HS-27A (cell line): ENCODE data around the gene HES5.
"Not testable (repeated sequence)": the region's sequence is repeated elsewhere in the genome, so short reads cannot be mapped to it uniquely, and the experiment has no call there.

Experiments
- DNase-seq: peaks from one replicate; pipeline ENCODE4 v3.0.0-alpha.2; 2012; ENCODE audit warnings: low read depth, missing footprints

HES5 gene

DNA sequence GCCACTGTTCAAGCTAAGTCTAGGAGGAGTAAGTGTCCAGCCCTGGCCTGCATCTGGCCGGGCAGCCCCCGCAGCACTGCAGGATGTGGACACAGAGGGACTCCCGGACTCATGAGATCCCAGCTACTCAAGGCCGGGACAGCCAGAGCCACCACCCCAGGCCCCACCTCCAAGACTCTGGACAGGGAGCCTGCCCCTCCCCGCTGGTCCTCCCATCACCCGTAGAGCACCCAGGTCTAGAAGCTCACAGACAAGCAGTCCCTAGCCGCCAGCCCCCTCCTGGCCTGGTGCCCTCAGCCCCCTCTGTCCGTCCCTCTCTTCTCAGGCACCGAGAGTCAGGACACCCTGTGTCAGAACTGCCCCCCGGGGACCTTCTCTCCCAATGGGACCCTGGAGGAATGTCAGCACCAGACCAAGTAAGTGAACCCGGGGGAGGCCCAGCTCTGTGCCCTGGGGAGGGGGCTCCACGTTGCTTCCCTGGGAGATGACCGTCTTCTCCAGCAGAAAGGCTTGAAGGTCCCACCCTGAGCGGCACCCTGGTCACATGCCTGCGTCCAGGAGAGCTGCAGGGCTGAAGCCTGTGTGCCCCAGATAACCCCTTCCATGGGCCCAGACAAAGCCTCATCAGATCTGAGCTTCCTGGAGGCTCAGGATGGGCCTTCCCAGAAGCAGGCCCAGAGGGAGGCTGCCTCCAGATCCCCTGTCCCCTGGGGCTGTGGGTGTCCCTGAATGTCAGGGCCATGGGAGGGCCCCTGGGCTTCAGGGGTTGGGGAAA is 30.4 kb upstream of the HES5 start:
- no peak for DNase-seq

DNA sequence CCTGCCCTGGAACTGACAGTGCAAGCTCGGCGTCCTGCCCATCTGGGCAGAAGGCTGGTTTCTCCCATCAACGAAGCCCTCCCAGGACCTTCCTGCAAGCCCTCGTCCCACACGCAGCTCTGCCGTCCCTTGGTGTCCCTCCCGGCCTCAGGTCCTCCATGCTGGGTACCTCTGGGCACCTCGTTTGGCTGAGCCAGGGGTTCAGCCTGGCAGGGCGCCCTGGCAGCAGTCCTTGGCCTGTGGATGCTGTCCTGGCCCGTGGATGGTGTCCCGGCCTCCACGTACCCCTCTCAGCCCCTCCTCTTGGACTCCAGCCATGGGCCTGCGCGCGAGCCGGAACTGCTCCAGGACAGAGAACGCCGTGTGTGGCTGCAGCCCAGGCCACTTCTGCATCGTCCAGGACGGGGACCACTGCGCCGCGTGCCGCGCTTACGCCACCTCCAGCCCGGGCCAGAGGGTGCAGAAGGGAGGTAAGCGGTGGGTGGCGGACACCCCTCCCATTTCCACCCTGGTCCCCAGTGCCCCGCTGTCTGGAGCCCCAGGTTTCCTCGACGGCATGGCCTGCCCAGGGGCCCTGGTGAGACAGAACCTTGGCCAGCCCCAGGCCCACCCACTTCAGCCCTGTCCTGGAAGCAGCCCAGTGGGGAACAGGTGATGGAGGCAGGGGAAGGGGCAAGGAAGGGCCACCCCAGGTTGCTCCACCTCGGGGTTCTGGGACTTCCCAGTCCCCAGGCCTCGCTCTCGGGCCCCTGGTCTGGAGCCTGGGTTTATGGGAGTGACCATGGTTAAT is 29.6 kb upstream of the HES5 start:
- no peak for DNase-seq

DNA sequence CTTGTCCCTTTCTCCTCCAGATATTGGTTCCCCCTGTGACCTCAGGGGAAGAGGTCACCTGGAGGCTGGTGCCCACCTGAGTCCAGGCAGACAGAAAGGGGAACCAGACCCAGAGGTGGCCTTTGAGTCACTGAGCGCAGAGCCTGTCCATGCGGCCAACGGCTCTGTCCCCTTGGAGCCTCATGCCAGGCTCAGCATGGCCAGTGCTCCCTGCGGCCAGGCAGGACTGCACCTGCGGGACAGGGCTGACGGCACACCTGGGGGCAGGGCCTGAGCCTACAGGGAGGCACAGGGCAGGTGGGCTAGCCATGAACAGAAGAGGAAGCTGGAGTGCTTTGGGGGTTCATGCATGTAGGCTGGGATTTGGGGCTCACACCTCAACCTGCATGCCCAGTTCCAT is 28.8 kb upstream of the HES5 start:
- DNase-seq, result no peak

DNA sequence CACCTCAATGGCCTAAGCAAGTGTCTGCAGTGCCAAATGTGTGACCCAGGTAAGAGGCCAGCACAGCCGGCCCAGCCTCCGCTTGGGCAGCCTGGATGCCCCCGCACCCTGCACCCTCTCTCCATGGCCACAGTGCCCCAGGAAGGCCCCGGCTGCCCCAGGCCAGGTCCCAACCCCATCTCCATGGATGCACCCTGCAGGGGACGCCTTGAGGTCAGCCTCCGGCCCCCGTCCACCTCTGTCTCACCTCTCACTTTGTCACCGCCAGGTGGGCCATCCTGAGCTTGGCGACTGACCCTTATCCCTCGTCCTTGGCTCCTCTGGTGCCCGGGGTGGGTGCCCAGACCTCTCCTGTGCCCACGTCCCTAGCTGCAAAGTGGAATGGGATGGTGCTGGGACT is 28.4 kb upstream of the HES5 start:
- DNase-seq, result no peak

DNA sequence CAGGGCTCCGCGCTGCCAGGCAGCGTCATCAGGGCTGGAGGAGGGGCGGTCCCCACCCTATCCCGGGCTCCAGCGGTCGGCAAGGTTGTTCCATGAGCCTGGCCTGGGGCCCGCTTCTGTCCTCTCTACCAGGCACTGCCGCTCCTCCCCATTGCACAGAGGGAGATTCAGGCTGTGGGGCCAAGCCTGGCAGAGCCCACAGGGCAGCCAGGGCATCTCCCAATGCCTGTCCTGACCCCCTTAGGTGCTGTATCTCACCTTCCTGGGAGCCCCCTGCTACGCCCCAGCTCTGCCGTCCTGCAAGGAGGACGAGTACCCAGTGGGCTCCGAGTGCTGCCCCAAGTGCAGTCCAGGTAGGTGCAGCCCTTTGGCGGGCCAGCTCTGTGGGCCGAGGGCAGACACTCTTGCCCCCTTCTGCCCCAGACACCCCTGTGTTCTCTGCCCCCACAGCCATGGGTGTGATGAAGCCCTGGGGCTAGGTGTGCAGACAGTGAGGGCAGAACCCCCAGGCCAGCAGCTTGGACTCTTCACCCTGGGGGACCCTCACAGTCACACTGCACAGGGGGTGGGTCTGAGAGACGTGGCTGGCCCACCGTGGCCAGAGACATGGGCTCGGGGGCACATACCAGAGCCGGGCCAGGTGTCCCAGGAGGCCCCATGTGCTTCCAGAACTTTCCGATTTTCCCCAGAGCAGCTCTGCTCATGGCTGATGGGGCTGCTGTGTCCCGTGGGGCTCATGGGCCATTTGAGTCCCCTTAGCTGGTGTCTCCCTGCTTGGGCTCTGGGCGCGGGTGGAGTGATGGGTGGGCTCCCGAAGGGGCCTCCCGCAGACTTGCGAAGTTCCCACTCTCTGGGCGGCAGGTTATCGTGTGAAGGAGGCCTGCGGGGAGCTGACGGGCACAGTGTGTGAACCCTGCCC is 27.7 kb upstream of the HES5 start:
- no peak for DNase-seq

DNA sequence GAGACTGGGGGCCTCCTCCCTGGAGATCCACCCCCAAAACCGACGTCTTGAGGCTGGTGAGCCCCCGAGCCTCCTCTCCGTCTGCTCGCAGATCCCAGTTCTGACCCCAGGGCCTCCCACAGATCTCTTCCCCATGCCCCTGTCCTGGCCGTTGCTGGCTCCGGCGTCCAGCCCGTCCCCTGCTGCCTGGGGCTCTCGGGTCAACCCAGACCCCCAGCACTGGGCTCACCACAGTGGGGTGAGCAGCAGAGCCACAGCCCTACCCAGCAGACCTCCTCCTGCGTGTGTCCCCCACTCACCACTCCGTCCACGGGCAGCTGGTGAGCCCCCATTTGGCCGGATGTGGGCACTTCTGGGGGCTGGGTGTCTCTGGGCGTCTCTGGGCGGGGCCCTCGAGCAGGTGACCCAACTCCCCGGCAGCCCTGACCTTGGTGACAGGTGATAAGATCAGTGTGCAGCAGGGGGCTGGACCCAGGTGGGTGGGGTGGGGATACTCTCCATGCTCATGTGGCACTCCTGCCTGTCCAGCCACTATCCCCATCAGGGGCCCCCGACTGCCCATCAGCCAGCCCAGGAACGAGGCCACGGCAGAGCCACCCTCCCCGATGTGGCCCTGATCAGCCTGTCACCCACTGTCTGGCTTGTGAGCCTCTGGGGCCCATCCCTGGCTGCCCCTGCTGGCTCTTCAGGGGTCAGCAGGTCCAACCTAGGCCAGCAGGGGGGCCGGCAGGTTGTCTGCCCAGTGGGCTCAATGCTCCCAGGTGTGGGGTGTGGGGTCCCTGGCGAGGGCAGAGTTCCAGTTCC is 26.8 kb upstream of the HES5 start:
- DNase-seq, result no peak

DNA sequence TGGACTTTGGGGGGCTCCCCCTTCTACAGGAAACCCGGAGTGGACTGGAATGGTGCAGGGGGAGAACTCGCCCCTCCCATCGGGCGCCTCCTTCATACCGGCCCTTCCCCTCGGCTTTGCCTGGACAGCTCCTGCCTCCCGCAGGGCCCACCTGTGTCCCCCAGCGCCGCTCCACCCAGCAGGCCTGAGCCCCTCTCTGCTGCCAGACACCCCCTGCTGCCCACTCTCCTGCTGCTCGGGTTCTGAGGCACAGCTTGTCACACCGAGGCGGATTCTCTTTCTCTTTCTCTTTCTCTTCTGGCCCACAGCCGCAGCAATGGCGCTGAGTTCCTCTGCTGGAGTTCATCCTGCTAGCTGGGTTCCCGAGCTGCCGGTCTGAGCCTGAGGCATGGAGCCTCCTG is 26.2 kb upstream of the HES5 start, which contains the start of gene TNFRSF14:
Gene TNFRSF14, plus strand, starts transcription at position 95 of the 401 bp plus-strand sequence. Its CDS starts 294 bp downstream, at position 389.
- no peak for DNase-seq

DNA sequence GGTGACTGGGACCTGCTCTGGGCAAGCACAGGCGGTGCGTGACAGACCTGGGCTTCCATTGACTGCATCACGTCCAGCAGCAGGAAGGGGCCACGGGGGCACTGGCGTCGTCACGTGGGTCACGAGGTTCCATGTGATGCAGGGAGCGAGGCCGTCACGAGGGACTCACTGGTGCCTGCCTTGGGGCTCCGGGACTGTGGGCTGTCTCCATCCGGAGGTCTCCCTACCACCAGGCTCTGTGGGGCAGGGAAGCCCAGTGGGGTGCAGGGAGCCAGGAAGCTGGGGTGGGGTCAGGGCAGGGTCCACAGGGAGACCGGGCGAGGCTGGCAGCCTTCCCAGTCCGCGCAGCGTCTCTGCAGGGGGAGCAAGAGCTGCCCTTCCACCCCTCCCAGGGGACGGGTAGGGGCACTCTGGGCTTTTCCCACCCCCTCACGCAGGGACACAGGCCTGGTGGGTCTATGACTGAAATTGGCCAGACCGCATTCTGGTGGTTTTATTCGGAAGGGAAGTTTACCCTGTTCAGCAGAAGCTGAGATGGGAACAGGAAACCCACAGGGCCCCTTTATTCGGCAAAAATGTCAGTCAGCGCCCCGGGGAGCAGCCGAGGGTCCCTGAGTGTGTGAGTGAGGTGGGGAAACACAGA is 25.7 kb upstream of the HES5 start:
- DNase-seq, result no peak

DNA sequence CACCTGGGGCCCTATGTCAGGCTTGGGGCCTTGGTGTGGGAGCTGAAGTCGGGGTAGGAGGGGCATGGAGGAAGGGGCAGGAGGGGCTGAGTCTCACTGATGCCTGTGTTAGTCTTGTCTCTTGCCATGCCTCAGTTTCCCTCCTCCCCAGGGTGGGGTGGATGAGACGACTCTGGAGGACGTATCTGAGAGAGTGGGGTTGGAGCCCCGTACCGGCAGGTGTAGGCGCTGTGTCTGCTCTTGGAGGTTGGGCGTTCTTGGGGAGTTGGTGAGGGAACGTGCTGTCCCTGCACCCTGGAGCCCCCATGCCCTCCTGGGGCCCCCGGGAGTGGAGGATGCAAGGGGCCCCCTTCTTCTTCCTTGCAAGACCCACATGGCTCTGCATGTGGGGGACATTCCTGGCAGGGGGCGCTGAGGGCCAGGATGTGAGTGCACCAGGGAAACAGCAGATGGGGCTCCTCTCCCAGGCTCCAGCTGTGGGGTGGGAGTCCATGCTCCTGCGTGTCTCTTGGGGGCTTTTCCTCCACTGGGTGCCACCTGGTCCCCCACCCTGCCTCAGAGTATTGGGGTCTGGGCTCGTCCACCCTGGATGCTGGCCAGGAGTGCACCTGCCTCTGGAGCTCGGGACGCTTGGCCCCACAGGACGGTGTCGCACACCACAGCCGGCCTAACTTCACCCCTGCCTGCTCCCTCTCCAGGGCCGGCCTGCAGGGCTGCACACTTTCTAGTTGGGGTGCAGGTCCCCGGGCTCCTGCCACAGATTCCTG is 24.7 kb upstream of the HES5 start:
- no peak for DNase-seq

DNA sequence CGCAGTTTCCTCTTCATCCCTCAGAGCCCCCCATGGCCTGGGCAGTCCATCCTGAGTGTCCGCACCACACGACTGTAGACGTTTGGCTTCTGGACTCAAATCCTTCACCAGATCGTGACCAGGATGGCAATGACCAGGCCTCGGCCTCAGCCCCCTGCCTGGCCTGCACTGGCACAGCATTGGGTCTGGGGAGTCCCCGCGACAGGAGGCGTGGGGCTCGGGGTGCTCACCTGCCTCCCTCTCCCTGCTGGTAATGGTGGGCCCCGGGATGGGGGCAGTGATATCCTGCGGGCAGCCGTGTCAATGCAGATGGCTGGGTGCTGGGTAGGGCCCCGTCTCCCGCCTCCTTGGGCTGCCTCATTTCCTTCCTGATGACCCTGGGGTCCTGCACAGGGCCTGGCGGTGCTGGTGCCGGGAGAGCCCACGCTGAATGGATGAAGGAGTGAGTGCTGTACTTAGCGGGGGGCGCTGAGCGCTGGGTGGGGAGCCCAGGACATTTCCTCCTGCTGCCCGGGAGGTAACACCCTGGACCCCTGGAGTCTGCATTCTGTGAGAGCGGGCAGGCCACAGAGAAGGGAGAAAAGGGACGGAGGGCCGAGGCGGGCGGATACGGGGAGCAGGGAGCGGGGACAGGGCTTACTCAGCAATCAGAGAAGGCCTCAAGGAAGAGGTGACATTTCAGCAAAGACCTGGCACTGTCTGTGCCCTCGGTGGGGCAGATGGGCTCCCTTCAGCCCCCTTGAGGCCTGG is 24.0 kb upstream of the HES5 start:
- DNase-seq, result no peak

DNA sequence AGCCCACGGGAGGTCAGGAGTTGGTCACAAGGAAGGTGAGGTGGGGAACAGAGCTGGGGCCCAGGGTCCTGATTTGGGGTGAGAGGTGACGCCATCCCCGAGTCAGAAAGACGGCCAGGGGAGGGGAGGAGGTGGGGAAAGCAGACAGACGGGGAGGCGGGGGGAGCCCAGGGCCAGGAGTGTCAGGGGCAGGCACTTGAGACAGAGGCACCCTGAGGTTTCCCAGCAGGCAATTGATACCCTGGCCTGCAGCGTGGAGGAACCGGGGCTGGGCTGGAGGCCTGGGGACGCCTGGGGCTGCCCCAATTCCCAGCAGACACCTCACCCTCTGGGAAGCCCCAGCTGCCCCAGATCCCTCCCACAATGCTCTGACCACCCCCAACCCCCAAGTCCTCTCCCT is 23.0 kb upstream of the HES5 start:
- DNase-seq, result not testable (repeated sequence)

DNA sequence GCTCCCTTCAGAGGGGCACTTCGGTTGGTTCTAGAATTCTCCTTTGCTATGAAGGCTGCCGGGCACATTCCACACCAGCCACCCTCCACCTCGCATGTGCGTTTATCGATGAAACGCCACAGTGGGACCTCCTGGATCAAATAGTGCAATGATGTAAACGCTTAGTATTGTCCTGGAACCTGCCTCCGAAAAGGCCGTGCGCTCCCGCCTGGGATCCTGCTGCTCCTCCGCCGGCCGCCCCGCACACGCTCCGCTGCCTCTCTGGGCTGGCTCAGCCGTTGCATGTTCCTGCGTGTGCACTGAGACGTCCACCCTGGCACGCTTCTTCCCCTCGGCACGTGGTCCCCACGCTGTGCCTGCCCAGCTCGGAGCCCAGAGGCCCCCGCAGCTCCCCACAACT is 22.1 kb upstream of the HES5 start:
- DNase-seq, result no peak

DNA sequence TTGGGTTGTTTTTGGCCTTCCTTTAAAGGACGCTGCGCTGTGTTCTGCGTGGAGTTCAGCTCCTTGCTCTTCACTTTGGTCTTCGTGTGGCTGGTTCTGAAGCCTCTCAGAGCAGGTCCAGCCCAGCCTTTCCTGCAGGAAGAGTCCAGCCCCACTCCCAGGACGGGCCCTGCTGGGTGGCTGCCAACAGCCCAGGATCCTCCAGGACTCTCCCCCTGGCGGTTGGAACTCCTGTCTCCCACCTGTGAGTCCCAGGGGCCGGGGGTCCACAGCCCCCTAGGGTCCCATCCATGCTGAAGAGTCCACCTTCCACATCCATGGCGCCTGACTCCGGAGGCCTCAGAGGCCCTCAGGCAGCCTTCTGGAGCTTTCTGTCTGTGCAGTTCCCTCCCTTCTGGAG is 21.5 kb upstream of the HES5 start:
- not testable (repeated sequence) for DNase-seq

DNA sequence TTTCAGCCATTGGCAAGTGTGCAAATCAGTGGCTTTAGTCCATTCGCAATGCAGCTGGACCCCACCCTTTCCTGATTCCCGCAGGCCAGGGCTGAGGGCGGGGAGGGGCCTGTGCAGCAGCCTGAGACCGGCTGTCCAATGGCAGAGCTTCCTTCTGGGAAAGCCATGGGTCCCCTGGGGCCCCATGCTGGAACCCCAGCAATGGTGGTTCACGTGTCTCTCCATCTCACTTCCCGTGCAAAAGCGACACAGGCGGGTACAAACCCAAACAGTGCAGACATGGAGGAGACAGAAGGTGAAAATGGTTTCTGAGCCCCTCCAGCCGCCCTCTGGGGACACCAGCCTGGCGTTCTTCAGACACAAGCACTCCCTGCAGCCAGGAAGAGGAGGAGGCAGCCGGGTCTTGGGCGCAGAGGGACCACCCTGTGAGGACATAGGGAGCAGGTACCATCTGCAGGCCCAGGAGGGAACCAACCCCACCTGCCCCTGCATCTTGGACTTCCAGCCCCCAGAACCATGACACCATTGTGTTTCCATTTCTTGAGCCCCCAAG is 20.3 kb upstream of the HES5 start:
- not testable (repeated sequence) for DNase-seq

DNA sequence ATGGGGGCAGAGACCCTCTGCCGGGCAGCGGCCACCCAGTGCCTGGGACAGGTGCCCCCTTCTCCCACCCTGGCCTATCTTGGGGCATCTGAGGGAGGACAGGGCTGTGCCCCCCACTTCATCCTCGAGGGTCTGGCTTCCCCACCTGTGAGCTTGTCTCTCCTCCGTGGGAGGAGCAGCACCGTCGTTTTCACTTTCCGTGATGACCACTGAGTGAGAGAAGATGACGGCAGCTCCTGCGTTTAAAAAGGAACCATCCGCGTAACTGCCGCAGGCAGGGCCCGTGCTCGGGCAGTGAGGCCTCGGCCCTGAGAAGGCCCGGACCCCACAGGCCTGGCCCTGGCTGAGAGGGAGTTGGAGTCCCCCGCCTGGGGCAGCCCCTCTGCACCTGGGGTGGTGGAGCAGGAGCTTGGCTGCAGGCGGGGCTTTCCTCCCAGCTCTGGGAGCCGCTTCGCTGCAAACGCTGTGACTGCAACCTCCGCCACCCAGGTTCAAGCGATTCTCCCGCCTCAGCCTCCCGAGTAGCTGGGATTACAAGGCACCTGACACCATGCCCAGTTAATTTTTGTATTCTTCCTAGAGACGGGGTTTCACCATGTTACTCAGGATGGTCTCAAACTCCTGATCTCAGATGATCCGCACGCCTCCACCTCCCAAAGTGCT is 19.4 kb upstream of the HES5 start:
- DNase-seq, result not testable (repeated sequence)

DNA sequence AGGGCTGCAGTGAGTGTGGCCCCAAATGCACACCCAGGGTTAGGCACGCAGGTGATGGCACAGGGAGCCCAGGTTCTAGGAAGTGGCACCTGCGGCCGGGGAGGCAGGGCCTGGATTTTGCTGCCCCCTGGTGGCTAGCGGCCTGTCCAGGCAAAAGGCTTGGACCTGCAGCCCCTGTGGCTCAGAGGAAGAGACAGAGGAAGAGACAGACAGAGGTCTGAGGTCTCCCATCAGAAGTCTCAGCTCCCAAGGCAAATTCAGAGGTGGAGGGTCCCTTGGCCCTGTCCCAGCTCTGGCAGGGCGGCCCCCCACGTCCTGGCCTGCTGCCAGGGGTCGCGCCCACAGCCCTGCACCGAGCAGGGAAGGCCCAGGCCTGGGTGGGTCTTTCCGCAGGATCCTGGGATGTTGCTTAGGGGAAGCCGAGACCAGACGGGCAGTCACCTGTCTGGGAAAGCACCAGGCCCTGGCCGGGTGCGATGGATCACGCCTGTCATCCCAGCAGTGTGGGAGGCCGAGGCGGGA is 18.1 kb upstream of the HES5 start:
- DNase-seq, result no peak

DNA sequence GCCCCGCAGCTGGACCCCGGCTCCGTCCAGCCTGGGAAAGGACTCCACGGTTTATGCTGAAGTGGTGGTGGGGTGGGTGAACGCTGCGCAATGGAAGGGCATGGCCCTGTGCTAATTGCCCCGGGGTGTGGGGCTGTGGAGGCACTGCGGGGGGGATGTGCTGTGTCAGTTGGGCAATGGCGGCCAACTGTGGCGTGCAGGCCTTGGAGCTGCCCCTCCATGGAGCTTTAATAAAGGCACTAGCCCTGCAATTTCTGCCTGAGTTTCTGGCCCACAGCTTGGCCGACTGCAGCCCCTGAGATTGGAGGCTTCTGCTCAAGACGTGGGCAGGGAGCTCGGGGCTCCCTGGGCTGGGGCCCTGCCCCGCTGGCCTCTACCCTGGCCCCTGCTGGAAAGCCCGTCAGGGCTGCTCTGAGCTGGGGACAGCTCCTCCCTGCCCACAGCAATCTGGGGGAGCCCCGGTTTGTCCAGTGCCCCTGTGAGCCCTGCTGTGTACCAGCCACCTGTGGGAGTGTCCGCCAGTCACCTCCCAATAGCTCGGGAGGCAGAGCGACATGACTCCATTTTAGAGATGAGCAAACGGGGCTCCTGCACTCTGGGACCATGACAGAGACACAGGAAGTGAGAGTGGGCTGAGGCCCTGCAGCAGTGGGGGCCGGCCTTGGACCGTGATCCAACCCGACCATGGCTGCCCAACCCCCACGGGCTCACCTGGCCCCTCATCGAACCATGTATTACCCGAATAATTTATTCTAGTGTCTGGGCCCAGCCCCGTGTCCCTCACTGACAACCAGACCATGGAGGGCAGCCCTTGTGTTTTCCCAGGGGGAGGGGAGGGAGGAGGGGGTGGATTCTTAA is 17.4 kb upstream of the HES5 start:
- no peak for DNase-seq
